Progenitor cell of endocrine pancreas (in vitro differentiated cells): ENCODE measurements around the gene VASH1. TPM values are rescaled to one million over a fixed set of nuclear protein-coding genes. Genes with fewer than 3 reads are reported as not detected.

Experiments used
- DNase-seq: peaks from one replicate; pipeline ENCODE4 v3.0.0; 2021; ENCODE audit warnings: low spot score; ENCODE audit not compliant: unreplicated experiment
- H3K27ac Mint-ChIP-seq: 2 replicates; pipeline ENCODE4 v1.8.0; 2021; ENCODE audit warnings: mild to moderate bottlenecking, moderate library complexity, mixed read lengths
- H3K27me3 Mint-ChIP-seq: 2 replicates; pipeline ENCODE4 v1.8.0; 2021; ENCODE audit warnings: mixed read lengths
- H3K36me3 Mint-ChIP-seq: 2 replicates; pipeline ENCODE4 v1.8.0; 2022; ENCODE audit warnings: mixed read lengths; ENCODE audit not compliant: insufficient read depth
- H3K4me1 Mint-ChIP-seq: 2 replicates; pipeline ENCODE4 v1.8.0; 2021; ENCODE audit warnings: low read depth, mixed read lengths
- H3K4me3 Mint-ChIP-seq: 2 replicates; pipeline ENCODE4 v1.8.0; 2021; ENCODE audit warnings: low read depth, mild to moderate bottlenecking, moderate library complexity, mixed read lengths
- H3K9me3 Mint-ChIP-seq: 2 replicates; pipeline ENCODE4 v1.8.0; 2021; ENCODE audit warnings: low read depth, mixed read lengths
- CTCF ChIP-seq: fragments of 200-600 bp; sonication (generic); IDR thresholded peaks from one replicate; pipeline ENCODE4 v1.5.0; 2021; ENCODE audit warnings: antibody characterized with exemption, mild to moderate bottlenecking; ENCODE audit not compliant: unreplicated experiment
- total RNA-seq: library from RNA; stranded (reverse); gene quantifications from 2 replicates; pipeline ENCODE4 v1.2.1, GENCODE V29; 2021

The VASH1 gene
- total RNA-seq, 1 donor from 2014 or later, result 43.2 TPM

DNA sequence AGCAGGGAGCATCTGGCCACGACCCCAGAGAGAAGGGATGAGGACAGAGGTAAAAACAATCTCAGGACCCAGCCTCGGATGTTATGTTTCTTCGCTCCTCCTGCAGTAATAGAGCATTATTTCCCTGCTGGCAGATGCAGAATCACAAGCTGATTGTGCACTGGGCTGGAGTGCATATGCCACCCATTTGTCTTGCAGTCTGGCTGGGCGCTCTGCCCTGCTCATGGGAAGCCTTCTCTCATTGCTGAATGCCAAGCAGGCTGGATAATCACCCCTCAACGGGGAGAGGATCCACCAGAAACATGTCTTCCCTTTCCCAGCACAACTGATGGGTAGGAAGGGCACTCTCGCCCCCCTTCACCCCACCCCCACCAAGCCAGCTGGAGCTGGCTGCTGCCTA, 8.5 kb upstream of the VASH1 start:
- peaks cover 15% of the 10 kb centered on the region for H3K27me3 Mint-ChIP-seq
- no peak overlapping the region for H3K27ac Mint-ChIP-seq
- H3K36me3 Mint-ChIP-seq, result no peaks in the 10 kb centered on the region
- no peaks in the 10 kb centered on the region for H3K9me3 Mint-ChIP-seq
- no peak for TF ChIP-seq CTCF
- no peaks in the 10 kb centered on the region for H3K4me1 Mint-ChIP-seq
- H3K4me3 Mint-ChIP-seq, result no peak overlapping the region
- no peak for DNase-seq

DNA sequence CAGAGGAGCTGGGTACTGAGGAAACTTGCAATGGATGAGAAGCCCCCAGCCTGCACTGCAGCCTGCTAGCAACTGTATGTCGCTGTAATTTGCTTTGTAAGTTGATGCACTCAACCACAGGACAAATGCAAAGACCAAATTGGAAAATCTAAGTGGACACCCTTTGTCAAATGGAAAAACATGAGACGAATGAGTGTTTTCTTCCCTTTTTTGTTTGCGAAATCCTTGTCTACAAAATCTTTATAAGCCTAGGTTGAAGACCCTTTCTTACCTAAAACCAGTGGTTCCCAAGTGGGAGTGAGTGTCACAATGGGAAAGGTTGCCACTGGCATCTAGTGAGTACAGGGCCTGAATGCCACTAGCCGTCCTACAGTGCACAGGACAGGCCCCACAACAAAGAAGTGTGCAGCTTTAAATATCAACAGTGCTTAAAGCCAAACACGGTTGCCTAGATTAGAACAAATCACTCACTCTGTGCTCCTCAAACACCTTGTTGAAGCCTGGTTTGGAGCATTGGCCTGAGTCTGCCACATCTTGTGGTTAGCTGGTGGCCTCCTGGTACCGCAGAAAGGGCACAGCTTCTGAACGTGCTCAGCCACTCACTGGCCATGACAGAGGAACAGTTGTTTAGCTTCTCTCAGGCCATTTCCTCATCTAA, 7.6 kb upstream of the VASH1 start:
- TF ChIP-seq CTCF, result no peak
- H3K4me1 Mint-ChIP-seq, result no peaks in the 10 kb centered on the region
- no peak overlapping the region for H3K27ac Mint-ChIP-seq
- H3K36me3 Mint-ChIP-seq, result no peaks in the 10 kb centered on the region
- H3K27me3 Mint-ChIP-seq, result peaks cover 23% of the 10 kb centered on the region
- DNase-seq, result no peak
- no peak overlapping the region for H3K4me3 Mint-ChIP-seq
- H3K9me3 Mint-ChIP-seq, result no peaks in the 10 kb centered on the region

DNA sequence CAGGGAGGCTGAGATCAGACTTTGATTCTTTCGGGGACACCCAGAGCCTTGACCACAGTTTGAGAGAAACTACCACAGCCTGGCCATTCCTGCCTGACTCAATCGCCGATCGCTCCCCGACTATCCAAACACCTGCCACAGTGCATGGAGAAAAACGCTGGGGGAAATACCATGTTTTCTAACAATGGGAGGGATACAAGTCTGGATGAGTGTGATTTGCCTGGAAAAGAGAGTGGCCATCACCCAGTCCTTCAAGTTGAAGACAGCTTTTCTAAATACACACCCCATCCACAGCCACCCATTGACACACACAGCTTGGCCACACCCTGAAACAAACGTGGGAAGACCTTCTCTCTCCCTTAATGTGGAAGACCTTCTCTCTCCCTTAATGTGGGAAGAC, 6.7 kb upstream of the VASH1 start:
- Mint-ChIP-seq H3K27me3 (peaks cover 28% of the 10 kb centered on the region), H3K4me3 (no peak overlapping the region), H3K9me3 (no peaks in the 10 kb centered on the region), H3K27ac (no peak overlapping the region), H3K36me3 (no peaks in the 10 kb centered on the region), H3K4me1 (no peaks in the 10 kb centered on the region)
- no peak for DNase-seq
- TF ChIP-seq CTCF, result no peak

- no peak overlapping the region for H3K4me3 Mint-ChIP-seq
- H3K4me1 Mint-ChIP-seq, result no peaks in the 10 kb centered on the region
- H3K9me3 Mint-ChIP-seq, result no peaks in the 10 kb centered on the region
Measured at GRCh38 chr14:76755610-76756370, 5.5 kb upstream of the VASH1 start.

DNA sequence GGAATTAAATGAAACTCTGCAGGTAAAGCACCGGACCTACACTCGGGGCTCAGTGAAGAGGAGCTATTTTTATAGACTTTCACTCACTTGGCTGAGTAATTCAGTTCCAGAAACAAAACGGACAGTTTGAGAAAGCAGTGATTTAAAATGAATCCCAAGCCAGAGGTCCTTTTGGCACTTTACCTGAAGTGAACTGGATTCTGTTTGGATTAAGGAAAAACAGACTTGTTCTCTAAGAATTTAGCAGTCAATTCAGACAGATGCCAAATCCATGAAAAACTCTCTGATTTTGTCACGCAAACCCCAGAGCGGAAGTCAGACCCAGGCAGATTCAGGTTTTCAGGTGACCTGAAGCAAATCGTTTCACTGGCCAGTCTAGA, 4.9 kb upstream of the VASH1 start:
- no peaks in the 10 kb centered on the region for H3K36me3 Mint-ChIP-seq
- no peak for TF ChIP-seq CTCF
- DNase-seq, result no peak
- H3K27me3 Mint-ChIP-seq, result peaks cover 43% of the 10 kb centered on the region
- no peak overlapping the region for H3K4me3 Mint-ChIP-seq
- H3K27ac Mint-ChIP-seq, result no peak overlapping the region
- H3K4me1 Mint-ChIP-seq, result peaks cover 1% of the 10 kb centered on the region
- no peaks in the 10 kb centered on the region for H3K9me3 Mint-ChIP-seq

More at GRCh38 chr14:76755610-76756370, 5.5 kb upstream of the VASH1 start:
- no peak for DNase-seq
- Mint-ChIP-seq H3K27ac (no peak overlapping the region), H3K27me3 (peaks cover 41% of the 10 kb centered on the region), H3K36me3 (no peaks in the 10 kb centered on the region)
- TF ChIP-seq CTCF, result no peak
